Parathyroid adenoma (tissue), 2 donors: ENCODE results near the gene EXOSC7.

Experiments
- H2AFZ ChIP-seq: fragments of 300-600 bp; sonication (generic); one replicate; pipeline ENCODE4 v1.7.0; 2017; ENCODE audit warnings: antibody characterized with exemption, mild to moderate bottlenecking
- H3K27ac ChIP-seq: fragments of 300-600 bp; sonication (generic); one replicate; pipeline ENCODE4 v1.7.0; 2017
- H3K27me3 ChIP-seq: fragments of 300-600 bp; sonication (generic); one replicate; pipeline ENCODE4 v1.7.0; 2017; ENCODE audit warnings: low read length; ENCODE audit not compliant: control insufficient read depth, insufficient read depth
- H3K36me3 ChIP-seq: fragments of 300-600 bp; sonication (generic); one replicate; pipeline ENCODE4 v1.7.0; 2017; ENCODE audit warnings: low read length; ENCODE audit not compliant: control insufficient read depth, insufficient read depth
- H3K4me1 ChIP-seq: fragments of 300-600 bp; sonication (generic); one replicate; pipeline ENCODE4 v1.7.0; 2017; ENCODE audit warnings: control low read depth
- H3K4me2 ChIP-seq: fragments of 300-600 bp; sonication (generic); one replicate; pipeline ENCODE4 v1.7.0; 2017; ENCODE audit warnings: low read length
- H3K4me3 ChIP-seq: fragments of 300-600 bp; sonication (generic); one replicate; pipeline ENCODE4 v1.7.0; 2017; ENCODE audit warnings: low read depth, low read length
- H3K79me2 ChIP-seq: fragments of 300-600 bp; sonication (generic); one replicate; pipeline ENCODE4 v1.7.0; 2017; ENCODE audit warnings: control low read depth
- H3K9ac ChIP-seq: fragments of 300-600 bp; sonication (generic); one replicate; pipeline ENCODE4 v1.7.0; 2017; ENCODE audit warnings: mild to moderate bottlenecking
- H3K9me3 ChIP-seq: fragments of 300-600 bp; sonication (generic); one replicate; pipeline ENCODE4 v1.7.0; 2017; ENCODE audit warnings: low read length; ENCODE audit not compliant: control insufficient read depth
- CTCF ChIP-seq: fragments of 300-600 bp; sonication (generic); IDR thresholded peaks from one replicate; pipeline ENCODE4 v1.7.0; 2017; ENCODE audit warnings: antibody characterized with exemption, mild to moderate bottlenecking
- donor health status: primary hyperparathyroidism.

The EXOSC7 gene

GRCh38 chr3:44930911-44931310, 45.1 kb upstream of the EXOSC7 start:
- Histone ChIP-seq H3K9me3 (no peaks in the 10 kb centered on the region), H3K4me2 (no peak overlapping the region), H3K79me2 (peaks cover 3% of the 10 kb centered on the region), H2AFZ (no peak overlapping the region), H3K4me1 (peaks cover 18% of the 10 kb centered on the region), H3K9ac (no peak overlapping the region), H3K36me3 (no peaks in the 10 kb centered on the region), H3K27ac (peak overlapping the region; percentile 2), H3K27me3 (no peaks in the 10 kb centered on the region), H3K4me3 (no peak overlapping the region)
- TF ChIP-seq CTCF = no peak

- TF ChIP-seq CTCF = no peak
- Histone ChIP-seq H3K27ac (no peak overlapping the region), H3K27me3 (no peaks in the 10 kb centered on the region), H3K4me1 (peaks cover 15% of the 10 kb centered on the region), H3K4me2 (no peak overlapping the region), H3K4me3 (no peak overlapping the region), H3K9me3 (no peaks in the 10 kb centered on the region), H3K36me3 (no peaks in the 10 kb centered on the region), H2AFZ (no peak overlapping the region), H3K9ac (no peak overlapping the region), H3K79me2 (peaks cover 6% of the 10 kb centered on the region)
Measured at GRCh38 chr3:44931791-44932190, 44.3 kb upstream of the EXOSC7 start.

DNA sequence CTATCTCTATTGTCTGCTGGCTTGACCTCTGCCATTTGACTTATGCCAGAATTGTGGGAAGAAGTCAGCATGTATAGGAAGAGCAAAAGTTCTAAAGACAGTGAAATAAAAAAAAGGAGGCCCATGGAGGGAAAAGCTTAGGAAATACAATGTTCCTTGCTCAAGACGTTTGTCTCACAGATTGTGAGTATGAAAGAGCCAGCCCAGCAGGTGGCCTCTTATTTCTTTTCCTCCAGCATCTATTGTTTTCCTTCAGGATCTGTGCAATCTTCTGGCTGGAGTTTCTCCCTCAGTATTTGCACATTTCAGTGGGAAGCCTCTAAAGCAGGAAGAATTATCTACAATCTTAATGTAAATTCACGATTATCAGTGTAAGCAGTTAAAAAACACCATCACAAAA, 43.8 kb upstream of the EXOSC7 start:
- no peaks in the 10 kb centered on the region for H3K36me3 ChIP-seq
- peaks cover 6% of the 10 kb centered on the region for H3K79me2 ChIP-seq
- H3K9ac ChIP-seq = no peak overlapping the region
- peaks cover 15% of the 10 kb centered on the region for H3K4me1 ChIP-seq
- H3K27ac ChIP-seq = no peak overlapping the region
- H3K27me3 ChIP-seq = no peaks in the 10 kb centered on the region
- no peaks in the 10 kb centered on the region for H3K9me3 ChIP-seq
- H2AFZ ChIP-seq = no peak overlapping the region
- no peak overlapping the region for H3K4me3 ChIP-seq
- no peak overlapping the region for H3K4me2 ChIP-seq
- no peak for TF ChIP-seq CTCF

DNA sequence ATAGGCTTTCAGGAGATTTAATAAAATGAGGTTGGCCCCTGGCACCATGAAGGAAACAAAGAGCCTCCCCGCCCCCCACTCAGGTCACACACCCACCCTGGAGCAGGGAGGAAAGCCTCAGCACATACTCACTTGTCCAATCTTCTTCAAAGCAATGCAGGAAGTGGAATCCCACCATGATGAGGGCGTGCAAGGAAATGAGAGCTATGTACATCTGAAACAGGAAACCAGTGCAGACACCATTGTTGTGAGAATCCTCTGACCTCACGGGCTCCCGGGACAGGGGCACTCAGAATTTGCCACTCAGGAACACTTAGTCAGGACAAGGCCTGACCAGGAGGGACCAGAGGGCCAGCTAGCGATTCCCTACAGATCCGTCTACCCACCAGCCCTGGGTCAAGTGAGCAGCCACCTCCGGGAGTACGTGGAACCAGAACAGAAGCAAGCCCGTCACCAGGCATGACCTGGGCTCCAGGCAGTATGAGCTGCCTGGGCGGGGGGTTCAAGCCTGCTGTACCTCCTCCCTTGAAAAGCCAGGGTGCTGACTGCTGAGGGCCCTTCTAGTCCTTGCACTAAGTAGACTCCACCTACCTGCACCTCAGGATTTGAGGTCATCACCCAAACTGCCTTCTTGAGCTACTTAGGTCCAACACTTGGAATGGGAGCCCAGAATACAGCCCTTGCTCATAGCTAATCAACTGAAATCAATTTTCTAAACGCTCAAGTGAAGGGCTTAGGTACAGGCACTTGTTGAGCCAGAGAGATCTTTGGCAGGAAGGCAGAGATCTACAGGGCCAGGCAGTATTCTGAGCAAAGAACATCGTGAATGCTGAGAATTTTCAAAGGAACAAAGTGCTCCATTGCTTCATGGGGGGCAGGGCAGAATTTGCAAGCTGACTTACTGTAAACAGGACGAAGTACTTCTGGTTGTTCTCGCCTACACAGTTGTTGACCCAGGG, 42.8 kb upstream of the EXOSC7 start:
- H3K4me1 ChIP-seq = peaks cover 15% of the 10 kb centered on the region
- H3K4me3 ChIP-seq = no peak overlapping the region
- no peak for TF ChIP-seq CTCF
- no peak overlapping the region for H2AFZ ChIP-seq
- H3K9me3 ChIP-seq = no peaks in the 10 kb centered on the region
- peak overlapping the region; percentile 1 for H3K27ac ChIP-seq
- no peak overlapping the region for H3K4me2 ChIP-seq
- no peaks in the 10 kb centered on the region for H3K36me3 ChIP-seq
- H3K79me2 ChIP-seq = peaks cover 6% of the 10 kb centered on the region
- no peak overlapping the region for H3K9ac ChIP-seq
- H3K27me3 ChIP-seq = no peaks in the 10 kb centered on the region
